T-helper 1 cell treated with Interleukin-12 subunit alpha and Interleukin-12 subunit beta and Interleukin-4 antibody, amounts not matched to agents 30 ng/mL and 1 ng/mL, for 36 hours (primary cell): Measurements from ENCODE around the gene CD52. TPM values are rescaled to one million over a fixed set of nuclear protein-coding genes. Genes with fewer than 3 reads are reported as not detected.

Experiments
- intact Hi-C: fragments of 100-400 bp; cut with micrococcal nuclease; formaldehyde crosslinking; loops from one replicate; pipeline ENCODE4 v1.15.1; 2024
- total RNA-seq: library from RNA; stranded (reverse); gene quantifications from 2 replicates; pipeline ENCODE4 v1.2.3, GENCODE V29; 2022

Gene CD52
- total RNA-seq, 1 donor from 2014 or later: 1,323 TPM

DNA sequence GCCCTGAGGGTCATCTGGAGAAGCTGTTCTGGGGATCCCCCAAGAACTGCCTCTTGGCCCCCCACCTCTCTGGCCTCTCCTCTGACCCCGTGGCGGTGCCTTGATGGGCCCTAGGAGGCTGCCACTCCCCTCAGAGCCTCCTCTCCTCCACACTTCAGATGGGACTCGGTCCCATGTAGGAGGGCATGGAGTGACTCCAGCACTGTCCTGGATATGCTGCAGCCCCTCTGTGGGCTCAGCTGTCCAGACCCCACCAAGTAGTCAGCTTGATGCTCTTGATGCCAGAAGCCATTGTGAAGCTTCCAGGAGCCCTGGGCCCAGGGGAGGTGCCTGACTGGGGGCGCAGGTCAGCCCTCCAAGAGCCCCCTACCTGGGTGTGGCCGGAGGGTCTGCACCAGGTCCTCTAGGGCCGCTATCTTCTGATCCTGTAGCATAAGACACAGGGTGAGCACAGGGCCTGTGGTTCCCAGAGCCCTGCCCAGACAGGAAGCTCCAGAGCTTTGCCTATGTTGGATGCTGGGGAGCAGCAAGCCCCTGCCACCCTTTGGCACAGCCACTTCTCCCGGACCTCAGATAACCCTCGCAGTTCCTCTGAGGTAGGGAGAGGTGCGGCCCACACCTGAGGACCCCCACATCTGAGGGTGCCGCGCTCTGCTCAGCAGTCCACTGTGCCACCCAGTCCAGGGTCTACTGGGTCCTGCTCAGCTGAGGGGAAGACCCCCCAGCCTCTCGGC lies 20.5 kb upstream of the CD52 start:
- intact Hi-C loops: no loop called here

DNA sequence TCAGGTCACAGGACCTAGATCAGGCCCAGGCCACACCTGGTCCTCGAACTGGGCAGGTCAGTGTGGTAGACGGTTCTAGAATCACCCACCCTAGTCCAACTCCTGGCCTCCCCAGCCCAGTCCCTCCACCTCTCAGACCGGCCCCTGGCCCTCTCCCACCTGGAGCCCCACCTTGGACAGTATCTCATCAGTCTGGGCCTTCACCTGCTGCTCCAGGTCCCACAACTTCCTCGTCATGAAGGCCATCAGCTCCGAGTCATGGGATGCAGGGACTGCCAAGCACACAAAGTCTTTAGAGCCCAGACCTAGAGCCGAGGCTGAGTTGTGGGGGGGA lies 20.0 kb upstream of the CD52 start:
- intact Hi-C loops: no loop called here

DNA sequence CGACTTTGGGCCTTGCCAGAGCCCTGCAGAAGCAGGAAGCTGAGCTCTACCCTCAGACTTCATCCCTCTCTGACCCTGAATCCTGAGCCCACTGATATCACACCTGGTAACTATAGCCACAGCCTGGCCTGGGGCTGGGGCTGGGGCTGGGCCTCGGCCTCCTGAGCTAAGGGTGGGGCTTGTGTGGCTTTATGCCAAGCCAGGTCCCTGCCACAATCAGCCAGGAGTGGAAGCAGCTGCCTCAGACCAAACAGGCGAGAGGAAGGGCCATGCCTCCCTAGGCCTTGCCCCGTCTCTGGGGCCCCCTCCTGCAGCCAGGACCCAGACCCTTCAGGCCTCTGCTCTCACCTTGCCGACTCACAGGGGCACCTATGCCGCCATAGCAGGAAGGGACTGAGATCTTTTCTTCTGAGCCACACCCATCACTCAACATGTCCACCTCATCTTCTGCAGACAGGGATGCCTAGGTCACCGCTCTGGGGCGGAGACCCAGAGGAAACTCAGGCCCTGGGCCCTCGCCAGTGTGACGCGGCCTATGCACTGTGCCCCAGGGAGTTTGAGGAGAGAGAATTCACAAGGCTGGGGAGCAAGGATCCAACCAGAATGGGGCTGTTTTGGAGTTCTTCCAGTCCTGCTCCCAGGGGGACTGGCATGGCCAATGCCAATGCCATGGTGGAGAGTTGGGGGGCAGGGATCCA lies 17.0 kb upstream of the CD52 start:
- intact Hi-C loops: no loop called here

DNA sequence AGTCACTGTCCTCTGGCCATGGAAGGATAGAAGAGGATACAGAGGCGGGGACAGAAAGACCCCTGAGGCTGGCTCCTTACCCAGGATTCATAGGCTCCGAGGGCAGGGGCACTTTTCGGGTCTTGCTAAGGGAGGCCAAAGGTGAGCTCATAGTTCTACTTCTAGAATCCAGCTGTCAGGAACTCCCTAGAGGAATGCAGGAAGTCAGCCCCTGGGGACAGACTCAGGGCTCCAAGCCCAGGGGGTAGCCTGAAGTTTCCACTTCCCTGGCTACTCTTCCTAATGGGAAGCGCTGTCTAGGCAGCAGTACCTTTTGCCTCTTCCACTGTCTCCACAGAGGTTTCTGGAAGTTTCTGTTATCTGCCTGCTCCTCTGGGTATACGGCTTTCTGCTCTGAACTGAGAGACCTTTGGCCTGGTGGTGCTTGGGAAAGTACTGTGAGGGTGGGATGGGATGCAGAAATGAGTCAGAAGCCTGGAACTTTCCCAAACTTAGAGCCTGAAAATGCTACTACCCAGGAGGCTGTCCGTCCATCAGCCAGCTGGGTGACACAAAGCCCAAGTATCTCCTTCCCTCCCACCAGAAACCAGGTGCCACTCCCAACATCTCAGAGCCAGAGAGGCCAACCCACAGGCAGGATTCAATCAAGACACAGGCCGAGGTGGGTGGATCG lies 14.9 kb upstream of the CD52 start:
- intact Hi-C loops: no loop called here

DNA sequence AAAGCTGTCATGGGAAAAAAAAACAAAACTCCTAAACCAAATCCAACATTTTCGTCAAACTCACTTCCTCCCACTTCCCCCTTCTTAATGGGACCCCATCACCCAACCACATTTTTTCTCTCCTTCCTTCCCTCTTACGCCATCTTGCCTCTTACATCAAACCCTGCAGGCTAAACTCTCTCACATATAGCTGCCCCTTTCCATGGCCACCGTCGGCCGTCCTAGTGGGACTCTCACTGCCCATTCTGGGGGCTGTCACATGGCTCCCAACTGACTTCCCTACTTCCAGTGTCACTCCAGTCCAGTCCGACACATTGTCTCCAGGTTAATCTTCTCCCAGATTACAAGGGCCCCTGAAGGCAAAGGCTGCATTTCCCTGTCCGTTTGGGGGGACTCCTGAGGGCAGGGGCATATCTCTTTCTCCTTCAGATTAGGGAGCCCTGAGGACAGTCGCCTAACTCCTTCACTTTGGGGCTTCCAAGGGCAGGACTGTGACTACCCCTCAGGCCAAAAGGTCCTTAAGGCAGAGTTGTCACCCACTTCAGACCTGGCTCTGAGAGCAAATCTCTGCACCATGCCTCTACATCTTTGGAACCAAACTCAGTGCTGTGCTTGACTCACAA lies 12.0 kb upstream of the CD52 start:
- intact Hi-C loops: loop anchor here (1.0 to 5.0 kb wide), 6 partner anchors 26 to 392 kb away; partner anchors contain the start of genes ARID1A, CEP85, DHDDS and PDIK1L

DNA sequence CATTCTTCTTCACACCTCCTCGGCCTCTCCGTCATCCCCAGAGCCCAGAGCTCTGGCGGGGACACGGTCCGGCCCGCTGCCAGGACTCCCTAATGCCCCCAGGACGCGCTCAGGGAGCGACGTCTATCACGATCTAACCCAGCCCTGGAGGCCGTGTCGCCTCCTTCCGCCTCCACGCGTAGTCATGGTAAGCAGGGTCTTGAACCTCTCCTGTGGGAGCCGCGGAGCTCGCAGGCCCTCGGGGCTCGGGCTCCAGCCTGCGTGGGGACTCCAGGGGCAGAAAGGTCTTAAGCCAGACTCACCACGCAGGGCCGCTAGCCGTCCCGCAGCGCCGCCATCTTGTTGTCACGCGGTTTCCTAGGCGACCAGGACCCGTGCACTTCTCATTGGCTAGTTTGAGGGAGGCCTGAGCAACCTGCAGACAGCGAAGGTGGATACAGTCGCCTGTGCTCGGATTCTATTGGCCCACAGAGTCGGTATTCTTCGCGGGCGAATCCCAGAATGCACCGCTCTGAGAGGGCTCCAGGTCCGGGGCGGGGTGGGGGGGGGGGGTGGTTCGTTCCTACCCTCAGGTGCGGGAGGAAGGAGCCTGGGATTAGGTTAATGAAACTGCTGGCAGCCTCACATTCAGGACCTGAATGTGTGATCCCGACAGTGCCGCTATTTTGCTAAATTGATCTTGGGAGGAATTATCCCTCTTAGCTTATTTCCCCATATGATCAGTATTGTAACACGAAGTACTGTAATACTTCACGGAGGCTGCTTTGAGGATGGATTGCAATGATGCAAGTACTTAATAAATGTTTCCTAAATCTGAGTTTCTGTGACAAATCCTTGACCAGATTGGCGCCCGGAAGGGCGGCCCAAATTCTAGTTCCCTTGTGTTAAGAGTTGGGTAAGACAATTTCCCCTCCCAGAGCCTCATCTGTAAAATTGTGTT lies 11.2 kb upstream of the CD52 start, which contains the start of gene UBXN11:
TSS of gene UBXN11 (minus strand) at position 347 of the 940 bp plus-strand sequence. CDS start 3,753 bp downstream, outside the sequence.
- intact Hi-C loops: loop anchor here (1.0 to 5.0 kb wide), 9 partner anchors 11 to 391 kb away; partner anchors contain the start of genes ARID1A, CD52, CEP85 and DHDDS

DNA sequence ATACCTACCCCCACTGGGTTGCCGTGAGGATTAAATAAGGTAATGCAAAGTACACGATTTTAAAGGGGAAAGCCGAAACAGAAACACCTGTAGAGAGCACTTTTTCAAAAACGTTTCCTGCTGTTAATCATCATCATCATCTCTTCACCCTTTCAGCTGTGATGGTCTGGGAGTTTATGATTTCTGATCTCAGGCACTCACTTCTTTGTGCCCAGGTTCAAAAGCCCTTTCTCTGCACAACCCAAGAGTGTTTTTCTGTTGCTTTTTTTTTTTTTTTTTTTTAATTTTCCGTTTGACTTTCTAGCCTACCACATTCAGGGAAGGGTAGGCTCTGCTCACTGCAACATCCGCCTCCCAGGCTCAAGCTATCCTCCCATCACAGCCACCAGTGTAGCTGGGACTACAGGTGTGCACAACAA lies 10.4 kb upstream of the CD52 start:
- intact Hi-C loops: loop anchor here (1.0 to 5.0 kb wide), 4 partner anchors 10 to 390 kb away; partner anchors contain the start of genes ARID1A and CD52

DNA sequence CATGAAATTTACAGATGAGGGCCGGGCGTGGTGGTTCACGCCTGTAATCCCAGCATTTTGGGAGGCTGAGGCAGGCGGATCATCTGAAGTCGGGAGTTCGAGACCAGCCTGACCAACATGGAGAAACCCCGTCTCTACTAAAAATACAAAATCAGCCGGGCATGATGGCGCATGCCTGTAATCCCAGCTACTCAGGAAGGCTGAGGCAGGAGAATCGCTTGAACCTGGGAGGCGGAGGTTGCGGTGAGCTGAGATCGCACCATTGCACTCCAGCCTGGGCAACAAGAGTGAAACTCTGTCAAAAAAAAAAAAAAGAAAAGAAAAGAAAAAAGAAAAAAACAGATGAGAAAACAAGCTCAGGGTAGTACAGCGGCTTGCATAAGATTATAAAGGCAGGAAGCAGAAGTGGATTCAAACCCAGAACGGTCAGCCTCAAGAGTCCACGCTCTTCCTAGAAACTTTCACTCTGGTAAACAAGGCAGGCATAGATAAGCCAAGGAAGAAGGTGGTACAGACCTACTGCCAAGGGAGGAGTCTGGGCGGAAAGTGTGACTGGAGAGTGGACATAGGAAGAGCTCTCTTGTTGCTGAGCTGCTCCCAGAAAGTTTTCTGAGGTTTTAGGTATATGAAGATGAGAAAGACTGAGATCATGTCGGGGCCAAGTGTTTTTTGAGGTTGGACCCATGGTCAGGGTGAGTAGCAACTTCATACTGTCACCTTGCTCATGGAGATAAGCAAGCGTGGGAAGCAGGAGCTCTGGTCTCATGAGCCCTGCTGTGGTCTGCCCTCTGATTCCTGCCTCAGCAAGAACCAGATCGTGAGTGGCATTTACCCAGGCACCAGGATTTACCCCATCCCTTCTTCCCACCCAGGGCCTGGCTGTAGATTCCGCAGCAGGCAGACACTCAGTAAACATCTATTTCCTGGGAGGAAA lies 9.5 kb upstream of the CD52 start:
- intact Hi-C loops: loop anchor here (1.0 to 5.0 kb wide), 4 partner anchors 9 to 389 kb away; partner anchors contain the start of genes ARID1A and CD52

DNA sequence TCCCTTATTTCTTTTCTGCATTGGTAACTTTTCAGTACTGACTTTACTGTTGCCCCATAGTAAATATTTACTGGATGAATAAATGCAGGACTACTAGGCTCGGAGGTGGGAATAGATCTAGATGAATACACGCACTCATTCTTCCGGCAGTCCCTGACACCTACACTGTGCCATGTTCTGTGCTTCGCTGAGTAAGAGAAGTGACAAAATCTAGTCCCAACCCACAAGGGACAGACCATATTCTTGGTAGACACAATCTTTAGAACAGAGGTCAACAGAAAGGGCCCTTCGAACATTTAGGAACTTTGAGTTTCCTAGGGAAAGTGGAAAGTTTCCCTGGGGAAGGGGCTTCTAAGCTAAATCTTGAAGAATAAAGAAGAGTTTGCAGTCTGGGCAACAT lies 3.3 kb upstream of the CD52 start:
- intact Hi-C loops: no loop called here

DNA sequence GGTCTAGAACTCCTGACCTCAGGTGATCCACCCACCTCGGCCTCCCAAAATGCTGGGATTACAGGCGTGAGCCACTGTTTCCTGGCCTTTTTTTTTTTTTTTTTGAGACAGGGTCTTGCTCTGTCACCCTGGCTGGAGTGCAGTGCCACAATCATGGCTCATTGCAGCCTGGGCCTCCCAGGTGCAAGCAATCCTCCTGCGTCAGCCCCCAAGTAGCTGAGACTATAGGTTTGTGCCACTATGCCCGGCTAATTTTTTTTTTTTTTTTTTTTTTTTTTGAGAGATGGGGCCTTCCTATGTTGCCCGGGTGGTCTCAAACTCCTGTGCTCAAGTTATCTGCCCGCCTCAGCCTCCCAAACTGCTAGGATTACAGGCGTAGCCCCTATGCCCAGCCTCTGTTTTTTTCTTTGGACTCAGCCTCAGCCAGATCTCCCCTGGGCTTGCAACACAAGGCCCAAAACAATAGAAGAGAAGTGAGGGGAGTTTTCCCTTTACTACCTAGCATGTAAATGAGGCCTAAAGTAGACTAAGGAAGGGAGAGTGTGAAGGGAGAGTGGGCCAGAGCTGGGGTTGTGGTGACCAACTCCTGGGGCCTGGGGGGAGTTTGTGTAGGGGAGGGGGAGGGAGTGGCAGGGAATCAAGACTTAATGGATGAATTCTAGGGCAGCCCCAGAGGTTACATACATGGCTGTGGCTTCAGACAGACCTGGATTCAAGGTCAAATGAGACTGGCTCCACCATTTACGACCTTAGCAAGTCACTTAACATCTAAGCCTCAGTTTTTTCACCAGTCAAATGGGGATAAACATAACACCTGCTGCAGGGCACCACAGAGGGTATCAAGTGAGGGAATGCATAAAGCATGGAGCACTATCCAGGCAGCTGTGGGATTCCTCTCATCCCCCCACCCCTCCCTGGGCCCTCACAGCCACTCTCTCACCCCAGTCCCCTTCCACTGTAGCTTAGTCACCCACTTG lies 1.6 kb upstream of the CD52 start:
- intact Hi-C loops: loop anchor here (5.0 kb wide), 1 partner anchor 471 kb away; the partner anchor contains the start of gene PIGV

DNA sequence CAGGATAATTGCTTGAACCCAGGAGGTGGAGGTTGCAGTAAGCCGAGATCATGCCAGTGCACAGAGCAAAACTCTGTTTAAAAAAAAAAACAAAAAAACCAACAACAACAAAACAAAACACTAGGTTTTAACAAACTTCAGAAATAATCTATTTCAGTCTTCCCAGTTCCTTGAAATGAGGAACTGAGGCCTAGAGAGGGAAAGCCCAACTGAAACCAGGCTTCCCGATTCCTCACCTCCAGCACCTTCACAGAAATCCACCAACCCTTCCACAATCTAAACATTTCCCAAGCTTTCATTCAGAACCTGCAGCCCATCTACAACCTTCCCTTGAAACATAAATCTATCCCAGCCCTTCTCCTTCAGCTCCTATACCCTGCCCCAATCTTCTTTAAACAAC lies 612 bp upstream of the CD52 start:
- intact Hi-C loops: loop anchor here (1.0 to 5.0 kb wide), 3 partner anchors 10 to 470 kb away; partner anchors contain the start of gene PIGV

DNA sequence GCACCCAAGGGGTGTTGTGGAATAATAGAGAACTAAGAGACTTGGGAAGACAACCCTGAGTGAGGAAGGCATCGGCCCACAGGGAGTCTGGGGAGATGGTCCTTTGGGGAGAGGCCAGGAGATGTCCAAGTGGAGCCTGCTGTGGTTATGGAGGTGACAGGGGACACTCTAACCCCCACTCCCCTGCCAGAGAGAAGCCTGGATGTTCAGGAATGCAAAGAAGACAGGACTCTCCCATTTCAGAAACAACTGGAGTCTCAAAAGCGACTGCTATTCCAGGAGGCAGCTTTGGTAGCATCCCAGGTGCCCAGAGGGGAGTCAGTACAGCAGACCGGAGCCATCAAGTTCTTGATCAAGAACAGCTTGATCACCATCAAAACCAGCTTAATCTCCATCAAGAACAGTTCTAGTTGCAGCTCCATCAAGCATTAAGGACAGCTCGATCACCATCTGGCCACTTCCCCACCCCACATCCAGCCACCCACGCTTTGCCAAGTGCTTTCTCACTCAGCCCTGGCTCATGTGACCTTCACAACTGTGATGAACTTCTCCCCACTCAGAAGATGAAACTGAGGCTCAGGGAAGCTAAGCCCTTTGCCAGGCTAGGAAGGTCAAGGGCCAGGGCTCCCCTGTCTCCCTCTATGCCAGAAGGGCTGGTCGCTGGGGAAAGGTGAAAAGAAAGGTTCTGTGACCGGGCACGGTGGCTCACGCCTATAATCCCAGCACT lies 743 bp downstream of the CD52 start:
- intact Hi-C loops: loop anchor here (5.0 kb wide), 1 partner anchor 469 kb away; the partner anchor contains the start of gene PIGV

DNA sequence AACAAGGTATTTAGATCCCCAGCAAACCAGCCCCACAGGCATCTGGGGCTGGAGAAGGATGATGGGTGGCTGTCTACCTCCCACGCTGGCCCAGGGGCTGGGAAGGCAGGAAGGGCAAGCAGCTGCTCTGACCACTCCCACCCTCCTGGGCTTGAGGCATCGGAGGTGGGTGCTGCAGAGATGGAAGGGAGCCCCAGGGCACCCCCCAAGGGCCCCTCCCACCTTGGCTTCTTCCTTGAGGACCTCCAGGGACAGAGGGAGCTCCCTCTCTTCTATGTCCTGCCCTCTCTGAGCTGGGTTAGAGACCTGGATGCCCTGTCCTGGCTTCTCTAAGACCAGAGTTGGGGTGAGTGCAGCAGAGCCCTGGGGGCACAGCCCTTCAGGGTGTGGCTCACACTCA lies 3.1 kb downstream of the CD52 start:
- intact Hi-C loops: loop anchor here (1.0 to 2.0 kb wide), 9 partner anchors 15 to 210 kb away; partner anchors contain the start of genes CEP85, PDIK1L and ZNF593

DNA sequence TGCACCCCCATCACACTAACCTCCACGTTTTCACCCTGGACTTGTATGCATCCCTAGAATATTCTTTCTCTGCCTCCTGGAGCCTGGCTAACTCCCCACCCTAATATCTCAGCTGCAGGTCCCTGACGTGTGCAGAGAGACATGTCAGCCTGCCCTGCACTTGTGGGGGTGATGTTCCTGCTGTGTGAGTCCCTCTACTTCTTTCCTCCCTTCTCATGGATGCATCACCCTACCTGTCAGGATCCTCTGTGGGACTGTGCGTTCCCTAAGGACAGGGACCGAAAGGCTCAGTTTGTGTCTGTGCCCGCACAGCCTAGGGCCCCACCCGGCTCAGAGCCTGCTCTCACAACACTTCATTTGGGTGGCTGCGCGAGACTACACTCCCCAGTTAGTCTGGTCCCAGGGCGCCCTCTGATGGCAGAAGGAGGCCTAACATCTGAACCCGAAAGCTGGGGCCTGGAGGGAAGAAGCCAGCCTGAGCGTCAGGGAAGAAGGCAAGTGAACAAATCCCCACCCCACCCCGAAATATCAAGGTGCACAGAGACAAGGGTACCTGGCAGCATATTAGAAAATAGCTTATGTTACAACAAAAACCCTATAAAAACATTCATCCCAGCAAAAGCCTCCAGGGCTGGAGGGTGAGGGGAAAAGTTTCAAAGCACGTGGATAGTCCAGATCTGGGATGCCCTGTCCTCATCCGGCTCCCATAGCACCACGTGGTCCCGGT lies 3.7 kb downstream of the CD52 start:
- intact Hi-C loops: loop anchor here (1.0 to 2.0 kb wide), 9 partner anchors 15 to 211 kb away; partner anchors contain the start of genes CEP85, PDIK1L and ZNF593

DNA sequence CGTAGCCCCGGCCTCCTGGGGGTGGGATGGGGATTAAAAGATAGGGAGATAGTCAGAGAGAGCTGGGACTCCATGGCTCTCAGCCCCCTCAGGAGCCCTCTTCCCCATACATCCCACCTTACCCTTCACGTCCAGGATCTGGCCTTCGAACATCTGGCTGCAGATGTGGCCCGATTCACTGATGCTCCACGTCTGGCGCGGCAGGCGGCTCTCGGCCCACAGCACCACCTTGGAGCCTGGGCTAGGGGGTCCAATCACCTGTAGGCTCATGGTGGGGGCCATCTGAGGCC lies 4.2 kb downstream of the CD52 start:
- intact Hi-C loops: no loop called here

DNA sequence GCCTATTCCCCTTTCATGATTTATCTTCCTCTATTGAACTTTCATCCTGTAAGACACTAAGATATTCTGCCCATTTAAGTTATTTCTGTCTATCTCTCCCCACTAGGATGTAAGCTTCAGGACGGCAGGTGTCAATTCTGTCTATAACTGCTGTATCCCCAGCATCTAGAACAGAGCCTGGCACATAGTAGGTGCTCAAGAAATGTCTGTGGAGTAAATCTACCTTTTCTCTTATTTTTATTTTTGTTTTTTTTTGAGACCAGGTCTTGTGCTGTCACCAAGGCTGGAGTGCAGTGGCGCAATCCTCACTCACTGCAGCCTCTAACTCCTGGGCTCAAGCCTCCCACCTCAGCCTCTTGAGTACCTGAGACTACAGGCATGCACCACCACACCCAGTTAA lies 5.6 kb downstream of the CD52 start:
- intact Hi-C loops: no loop called here
